SKM-1 (cell line): Measurements from ENCODE around the gene MAML1.
"Not testable (repeated sequence)": the region's sequence is repeated elsewhere in the genome, so short reads cannot be mapped to it uniquely, and the experiment has no call there.

ENCODE experiments used
- DNase-seq: peaks from one replicate; lab custom pipeline; 2025; ENCODE audit not compliant: unreplicated experiment; lab: John Stamatoyannopoulos, UW

MAML1 gene

GRCh38 chr5:179733772-179734126, 1.1 kb downstream of the MAML1 start:
- no peak for DNase-seq

DNA sequence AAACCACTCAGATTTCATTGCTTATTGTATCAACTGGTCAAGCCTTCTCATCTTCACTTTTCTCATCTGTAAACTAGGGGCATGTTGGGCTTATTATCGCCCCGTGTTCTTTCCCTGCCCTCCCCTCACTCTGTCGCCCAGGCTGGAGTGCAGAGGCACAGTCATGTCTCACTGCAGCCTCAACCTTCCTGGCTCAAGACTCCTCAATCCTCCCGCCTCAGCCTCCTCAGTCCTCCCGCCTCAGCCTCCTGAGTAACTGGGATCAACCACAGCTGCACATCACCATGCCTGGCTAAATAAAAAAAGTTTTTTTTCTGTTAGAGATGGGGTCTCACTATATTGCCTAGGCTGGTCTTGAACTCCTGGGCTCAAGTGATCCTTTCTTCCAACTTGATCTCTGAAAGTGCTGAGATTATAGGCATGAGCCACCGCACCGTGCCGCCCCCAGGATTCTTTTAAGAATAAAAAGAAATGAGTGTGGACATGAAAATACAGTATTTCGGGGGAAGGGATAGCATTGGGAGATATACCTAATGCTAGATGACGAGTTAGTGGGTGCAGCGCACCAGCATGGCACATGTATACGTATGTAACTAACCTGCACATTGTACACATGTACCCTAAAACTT, 2.0 kb downstream of the MAML1 start:
- no peak for DNase-seq

DNA sequence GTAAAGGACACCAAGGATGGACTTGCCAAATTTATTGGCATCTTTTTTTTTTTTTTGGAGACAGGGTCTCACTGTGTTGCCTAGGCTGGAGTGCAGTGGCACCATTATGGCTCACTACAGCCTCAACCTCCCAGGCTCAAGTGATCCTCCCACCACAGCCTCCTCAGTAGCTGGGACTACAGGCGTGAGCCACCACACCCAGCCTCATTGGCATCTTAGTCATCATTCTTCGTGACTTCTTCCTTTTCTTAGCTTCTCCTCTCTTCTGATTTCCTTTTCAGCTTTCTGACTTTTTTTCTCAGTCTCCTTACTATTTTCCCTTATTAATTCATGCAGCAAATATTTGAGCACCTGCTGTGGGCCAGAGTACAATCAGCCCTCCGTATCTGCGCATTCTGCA, 6.1 kb downstream of the MAML1 start:
- no peak for DNase-seq

DNA sequence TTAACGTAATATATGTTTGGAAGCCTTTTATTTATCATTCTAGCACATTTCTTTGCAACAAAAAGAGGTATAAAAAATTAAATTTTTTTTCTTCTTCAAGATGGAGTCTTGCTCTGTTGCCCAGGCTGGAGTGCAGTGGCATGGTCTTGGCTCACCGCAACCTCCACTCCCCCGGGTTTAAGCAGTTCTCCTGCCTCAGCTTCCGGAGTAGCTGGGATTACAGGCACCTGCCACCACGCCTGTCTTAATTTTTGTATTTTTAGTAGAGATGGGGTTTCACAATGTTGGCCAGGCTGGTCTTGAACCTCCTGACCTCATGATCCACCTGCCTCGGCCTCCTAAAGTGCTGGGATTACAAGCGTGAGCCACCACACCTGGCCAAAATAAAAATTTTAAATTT, 11.5 kb downstream of the MAML1 start:
- DNase-seq: not testable (repeated sequence)

GRCh38 chr5:179746872-179747271, 14.2 kb downstream of the MAML1 start:
- DNase-seq: no peak

DNA sequence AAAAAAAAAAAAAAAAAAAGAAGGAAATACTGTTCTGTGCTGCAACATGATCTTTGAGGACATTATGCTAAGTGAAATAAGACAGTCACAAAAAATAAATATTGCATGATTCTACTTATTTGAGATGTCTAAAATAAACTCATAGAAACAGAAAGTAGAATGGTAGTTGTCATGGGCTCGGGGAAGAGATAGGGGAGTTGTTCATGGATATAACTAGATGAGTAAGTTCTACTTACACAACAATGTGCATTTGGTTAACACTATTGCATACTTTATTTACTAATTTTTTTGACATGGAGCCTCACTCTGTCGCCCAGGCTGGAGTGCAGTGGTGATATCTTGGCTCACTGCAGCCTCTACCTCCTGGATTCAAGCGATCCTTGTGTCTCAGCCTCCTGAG, 15.2 kb downstream of the MAML1 start:
- no peak for DNase-seq

- no peak for DNase-seq
These were observed 17.4 kb downstream of the MAML1 start for GRCh38 chr5:179749857-179750508.

- no peak for DNase-seq
These were observed 21.3 kb downstream of the MAML1 start for GRCh38 chr5:179753971-179754370.

DNA sequence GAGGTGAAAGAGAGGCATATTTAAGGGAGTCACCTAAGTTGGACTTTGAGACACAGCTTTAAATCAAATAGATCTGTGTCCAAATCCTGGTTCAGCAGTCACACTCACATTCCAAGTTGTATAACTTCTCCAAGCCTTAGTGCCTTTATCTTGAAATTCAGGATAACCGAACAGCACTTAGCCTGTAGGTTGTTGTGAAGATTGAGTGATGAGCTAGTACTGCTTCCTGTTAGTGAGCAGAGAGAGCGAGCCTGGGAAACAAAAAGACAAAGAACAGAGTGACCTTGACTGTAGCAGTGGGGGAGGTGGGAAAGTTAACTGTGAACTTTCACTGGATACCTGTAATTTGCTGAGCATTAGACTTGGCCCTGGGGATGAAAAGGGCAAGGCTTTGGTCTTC, 22.4 kb downstream of the MAML1 start:
- no peak for DNase-seq

- no peak for DNase-seq
These were observed 26.3 kb downstream of the MAML1 start for GRCh38 chr5:179758955-179759354.

GRCh38 chr5:179759581-179760551, 27.2 kb downstream of the MAML1 start:
- no peak for DNase-seq

DNA sequence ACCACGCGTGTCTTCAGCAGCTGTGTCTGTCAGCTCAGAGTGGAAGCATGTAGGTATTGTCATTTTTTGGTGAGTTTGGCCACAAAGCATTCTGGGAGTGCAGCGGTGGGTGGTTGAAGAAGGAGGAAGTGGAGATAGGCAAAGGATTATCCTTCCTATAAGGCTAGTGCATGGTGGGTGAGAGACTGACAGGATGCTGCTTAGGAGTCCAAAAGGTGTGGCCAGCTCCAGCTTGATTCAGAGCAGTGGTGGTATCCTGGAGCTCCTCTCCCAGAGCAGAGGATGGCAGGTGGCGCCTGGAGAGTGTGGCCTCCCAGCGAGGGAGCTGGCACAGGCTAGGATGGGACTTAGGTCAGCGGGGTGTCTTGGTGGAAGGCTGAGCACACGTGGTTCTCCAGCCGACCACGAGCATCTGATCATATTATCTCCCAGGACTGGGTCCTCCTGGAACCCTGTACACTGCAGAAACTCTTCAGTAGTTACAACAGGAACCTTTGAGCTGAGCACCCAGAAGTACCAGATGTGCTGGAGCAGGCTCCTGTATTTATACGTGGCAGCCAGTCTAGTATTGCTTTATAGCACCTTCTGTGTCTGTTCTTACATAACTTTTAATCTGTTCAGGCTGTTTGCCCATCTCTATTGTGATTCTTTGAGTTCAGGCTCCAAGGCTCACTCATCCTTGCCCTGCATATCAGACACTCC, 29.6 kb downstream of the MAML1 start:
- peak; percentile 31 for DNase-seq

- DNase-seq: no peak
These were observed 30.2 kb downstream of the MAML1 start for GRCh38 chr5:179762781-179763176.

DNA sequence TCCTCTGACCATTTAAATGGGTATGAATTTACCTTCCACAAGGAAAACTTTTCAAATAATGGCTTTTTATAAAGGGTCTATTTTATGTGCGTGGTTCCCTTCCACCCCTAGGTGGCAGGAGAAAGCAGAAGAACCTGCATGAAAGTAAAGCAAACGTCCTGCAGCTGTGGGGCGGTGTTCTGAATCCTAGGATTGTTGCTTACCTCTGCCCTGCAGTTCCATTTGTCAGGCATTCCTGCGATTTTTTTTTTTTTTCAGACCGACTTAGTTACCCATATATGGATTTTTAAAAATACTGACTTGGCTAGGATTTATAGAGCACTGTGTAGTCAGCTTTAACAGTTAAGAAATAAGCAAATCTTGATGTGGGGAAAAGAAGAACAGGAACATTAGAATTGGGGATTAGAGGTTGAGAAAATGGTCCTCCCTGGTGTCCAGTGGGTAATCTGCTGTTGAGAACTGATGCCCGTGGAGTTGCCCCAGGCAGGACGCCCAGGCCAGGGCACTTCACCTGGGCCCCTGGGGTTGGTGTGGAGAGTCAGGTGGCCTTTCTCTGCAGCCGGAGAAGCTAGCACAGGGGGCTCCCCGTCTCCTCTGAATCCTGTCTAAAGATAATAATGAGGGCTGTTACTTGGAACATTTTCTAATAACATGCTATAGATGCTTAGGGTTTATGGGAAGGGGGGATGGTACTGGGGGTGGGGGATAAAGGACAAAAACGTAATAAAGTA, 30.8 kb downstream of the MAML1 start:
- DNase-seq: peak; percentile 38

DNA sequence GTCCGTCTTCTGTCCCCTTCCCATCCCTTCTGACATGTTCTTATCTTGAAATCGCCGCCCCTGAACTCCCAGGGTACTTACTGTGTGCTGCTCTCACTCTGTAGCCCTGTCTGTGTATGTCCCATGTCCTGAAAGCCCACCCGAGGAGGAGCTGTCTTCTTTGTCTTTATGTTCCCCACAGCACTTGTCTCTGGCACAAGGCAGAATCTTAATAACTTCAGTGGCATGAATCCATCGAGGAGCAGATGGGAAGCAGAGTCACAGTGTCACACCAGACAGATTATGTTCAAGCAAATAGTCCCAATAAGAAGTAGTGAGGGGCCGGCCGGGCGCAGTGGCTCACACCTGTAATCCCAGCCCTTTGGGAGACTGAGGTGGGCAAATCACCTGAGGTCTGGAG, 31.4 kb downstream of the MAML1 start:
- no peak for DNase-seq

DNA sequence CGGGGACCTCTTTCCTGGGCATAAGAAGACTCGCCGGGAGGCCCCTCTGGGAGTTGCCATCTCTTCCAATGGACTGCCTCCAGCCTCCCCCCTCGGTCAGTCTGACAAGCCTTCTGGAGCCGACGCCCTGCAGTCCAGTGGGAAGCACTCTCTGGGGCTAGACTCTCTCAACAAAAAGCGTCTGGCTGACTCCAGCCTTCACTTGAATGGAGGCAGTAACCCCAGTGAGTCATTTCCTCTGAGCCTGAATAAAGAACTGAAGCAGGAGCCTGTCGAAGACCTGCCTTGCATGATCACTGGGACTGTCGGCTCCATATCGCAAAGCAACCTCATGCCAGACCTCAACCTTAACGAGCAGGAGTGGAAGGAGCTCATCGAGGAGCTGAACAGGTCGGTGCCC, 32.8 kb downstream of the MAML1 start:
- DNase-seq: no peak

GRCh38 chr5:179766021-179766725, 33.6 kb downstream of the MAML1 start:
- no peak for DNase-seq

DNA sequence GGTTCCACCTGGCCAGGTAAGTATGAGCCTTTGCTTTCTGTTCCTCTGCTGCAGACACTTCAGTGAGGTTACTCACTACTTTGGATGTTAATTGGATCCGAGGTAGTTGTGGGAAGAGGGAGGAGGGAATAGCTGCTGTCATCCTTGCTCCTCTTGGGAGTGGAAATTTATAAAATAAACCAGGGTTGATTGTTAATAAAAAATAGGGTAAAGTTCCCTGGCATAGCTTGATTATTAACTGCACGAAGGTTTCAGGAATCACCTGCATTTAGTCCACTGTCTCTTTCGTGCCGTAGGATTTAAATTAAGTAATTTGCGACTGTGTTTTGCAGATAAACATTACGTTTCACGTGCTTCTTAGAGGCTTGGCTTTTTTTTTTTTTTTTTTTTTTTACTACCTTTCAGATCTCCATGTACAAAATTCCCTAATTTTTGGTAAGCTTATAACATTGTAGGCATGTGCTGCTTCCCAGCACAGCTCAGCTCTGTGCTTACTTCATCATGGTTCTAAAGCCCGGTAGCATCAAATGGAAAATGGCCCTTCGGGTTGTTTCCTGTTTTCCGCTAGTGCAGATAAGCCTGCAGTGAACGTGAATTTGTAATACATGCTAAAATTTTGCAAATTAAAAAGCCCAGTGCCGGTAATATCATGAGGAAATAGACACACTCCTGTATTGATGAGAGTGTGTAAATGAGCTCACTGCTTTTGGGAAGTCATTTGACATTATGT, 34.3 kb downstream of the MAML1 start:
- DNase-seq: no peak

DNA sequence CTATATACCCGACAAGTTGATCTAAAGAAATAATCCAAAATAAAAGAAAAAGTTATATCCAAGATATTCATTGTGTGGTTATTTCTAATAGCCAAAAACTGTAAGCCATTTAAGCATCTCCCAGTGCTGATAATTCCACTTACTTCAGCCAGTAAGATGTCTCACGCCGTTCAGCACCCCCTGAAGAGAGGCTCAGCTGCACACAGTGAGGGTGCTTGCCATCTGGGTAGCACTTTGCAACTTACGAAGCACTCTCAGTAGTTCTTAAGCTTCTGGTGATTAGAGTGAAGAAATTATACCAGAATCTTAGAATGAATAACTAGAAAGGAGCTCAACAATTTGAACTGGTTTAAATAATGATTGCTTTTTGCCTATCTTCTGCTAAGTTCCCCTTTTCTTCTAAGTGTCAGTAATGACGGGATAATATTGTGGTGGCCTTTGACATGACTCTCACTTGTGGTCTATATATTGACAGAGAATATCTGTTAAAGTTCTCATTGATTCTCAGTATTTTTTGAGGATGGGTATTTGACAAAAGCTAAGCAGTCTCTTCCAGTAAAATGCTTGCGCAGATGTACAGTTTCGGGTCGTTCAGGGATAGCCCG, 35.0 kb downstream of the MAML1 start:
- no peak for DNase-seq
